H1 (cell line): ENCODE data around the gene DYNLRB1.
A peak's percentile ranks its signal among the peaks of the same experiment; 100 is the strongest.

Experiments used
- ASH2L ChIP-seq: fragments of 200-600, 300-600 bp; sonication (generic); IDR thresholded peaks from one replicate; pipeline ENCODE4 v1.7.1; 2017; ENCODE audit warnings: low read length
- CHD2 ChIP-seq: IDR thresholded peaks from 2 replicates; pipeline ENCODE4 v1.6.1; 2012; ENCODE audit warnings: low read length, improper control_type of control experiment
- EGR1 ChIP-seq: IDR thresholded peaks from 2 replicates; pipeline ENCODE4 v1.6.1; 2011; ENCODE audit warnings: low read depth, low read length, borderline replicate concordance
- EP300 ChIP-seq, 2 experiments: IDR thresholded peaks; 1 replicate in 1 of 2; 2 replicates in 1 of 2; pipeline ENCODE4 v1.6.1; 2011 to 2012; ENCODE audit warnings: low read depth in 2 of 2, low read length in 2 of 2, mild to moderate bottlenecking in 2 of 2, borderline replicate concordance in 1 of 2, inconsistent platforms in 1 of 2, moderate library complexity in 1 of 2
- FOSL1 ChIP-seq: IDR thresholded peaks from 2 replicates; pipeline ENCODE4 v1.6.1; 2011; ENCODE audit warnings: mild to moderate bottlenecking, low read depth, low read length, moderate library complexity; ENCODE audit not compliant: insufficient read depth
- GTF2F1 ChIP-seq: IDR thresholded peaks from 2 replicates; pipeline ENCODE4 v1.6.1; 2012; ENCODE audit warnings: low read depth, low read length, improper control_type of control experiment, borderline replicate concordance
- PHF8 ChIP-seq: fragments of 200-600 bp; sonication (generic); conservative IDR thresholded peaks from 2 replicates; pipeline ENCODE4 v1.7.1; 2012; ENCODE audit warnings: low read depth, mild to moderate bottlenecking, inconsistent platforms, low read length, moderate library complexity
- POLR2A ChIP-seq, 2 experiments: IDR thresholded peaks; 1 replicate in 1 of 2; 2 replicates in 1 of 2; pipeline ENCODE4 v1.6.1; 2011; ENCODE audit warnings: low read depth in 2 of 2, low read length in 2 of 2, mild to moderate bottlenecking in 2 of 2; ENCODE audit errors: control extremely low read depth in 1 of 2
- POLR2AphosphoS5 ChIP-seq: IDR thresholded peaks from 2 replicates; pipeline ENCODE4 v1.6.1; 2011; ENCODE audit warnings: low read depth, low read length
- RNF2 ChIP-seq: fragments of 200-900, 300-1000 bp; sonication (generic); IDR thresholded peaks from 2 replicates; pipeline ENCODE4 v1.7.1; 2016; ENCODE audit warnings: borderline replicate concordance, low read depth, mild to moderate bottlenecking, antibody characterized with exemption, low read length; ENCODE audit not compliant: poor library complexity, severe bottlenecking; ENCODE audit errors: missing control alignments
- SIRT6 ChIP-seq: IDR thresholded peaks from one replicate; pipeline ENCODE4 v1.7.1; 2012; ENCODE audit warnings: low read length, inconsistent platforms
- TF ChIP-seq, protein P1 (sequence below), 3 experiments: IDR thresholded peaks; 1 replicate in 2 of 3; 2 replicates in 1 of 3; pipeline versions ENCODE4 v1.5.1 to v1.6.1; 2011; ENCODE audit warnings: low read length in 3 of 3, mild to moderate bottlenecking in 3 of 3, inconsistent platforms in 2 of 3, low read depth in 1 of 3, moderate library complexity in 1 of 3; ENCODE audit not compliant: insufficient read depth in 1 of 3; ENCODE audit errors: control extremely low read depth in 1 of 3
- TF ChIP-seq, protein P2 (sequence below): IDR thresholded peaks from 2 replicates; pipeline ENCODE4 v1.6.1; 2011; ENCODE audit warnings: low read depth, mild to moderate bottlenecking, low read length; ENCODE audit not compliant: insufficient read depth
- TF ChIP-seq, protein P3 (sequence below): IDR thresholded peaks from 2 replicates; pipeline ENCODE4 v1.6.1; 2012; ENCODE audit warnings: inconsistent platforms

DNA sequence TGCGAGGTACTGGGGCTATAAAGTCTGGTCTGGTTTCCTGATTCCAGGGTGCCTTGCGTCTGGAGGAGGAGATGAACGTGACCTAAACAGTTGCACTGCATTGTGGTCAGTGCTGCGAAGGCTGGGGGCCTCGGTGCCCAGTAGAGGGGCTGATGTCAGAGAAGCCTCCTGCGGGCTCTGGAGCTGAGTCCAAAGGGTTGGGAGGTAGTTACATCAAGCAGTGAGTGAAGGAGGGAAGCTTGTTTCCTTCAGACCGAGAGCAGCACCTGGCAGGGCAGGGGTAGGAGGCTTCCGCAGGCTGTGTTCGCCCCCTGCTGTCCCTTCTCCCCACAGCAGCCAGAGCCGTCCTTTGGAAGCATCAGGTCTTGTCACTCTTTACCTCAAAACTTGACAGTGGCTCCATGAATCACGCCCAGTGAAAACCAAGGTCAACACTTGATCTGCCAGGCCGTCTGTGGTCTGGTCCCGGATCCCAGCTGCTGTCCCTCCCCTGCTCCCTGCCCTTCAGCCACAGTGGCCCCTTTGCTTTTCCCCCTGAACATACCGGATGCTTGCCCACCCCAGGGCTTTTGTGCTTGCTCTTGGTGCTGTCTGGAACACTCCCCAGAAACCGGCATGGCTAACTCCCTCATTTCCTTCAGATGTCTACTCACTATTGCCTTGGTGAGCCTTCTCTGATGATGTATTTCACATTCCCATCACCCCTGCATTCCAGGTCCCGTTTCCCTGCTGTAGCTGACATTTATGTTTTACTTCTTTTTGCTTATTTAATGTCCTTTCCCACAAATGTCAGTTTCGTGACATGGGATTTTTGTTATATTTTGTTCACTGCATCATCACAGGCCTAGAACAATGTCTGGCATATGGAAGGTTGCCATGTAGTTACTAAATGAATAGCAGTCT is 7.0 kb downstream of the DYNLRB1 start:
- no peak for TF ChIP-seq EP300 (IDR thresholded peaks at IDR 0.05; ENCODE audit: borderline replicate concordance in 1 of 2, low read depth in 2 of 2, low read length in 2 of 2)
- TF ChIP-seq POLR2A (IDR thresholded peaks at IDR 0.05; ENCODE audit: control extremely low read depth in 1 of 2, low read depth in 2 of 2, low read length in 2 of 2): no peak
- no peak for TF ChIP-seq POLR2AphosphoS5
- TF ChIP-seq, protein P1, sequence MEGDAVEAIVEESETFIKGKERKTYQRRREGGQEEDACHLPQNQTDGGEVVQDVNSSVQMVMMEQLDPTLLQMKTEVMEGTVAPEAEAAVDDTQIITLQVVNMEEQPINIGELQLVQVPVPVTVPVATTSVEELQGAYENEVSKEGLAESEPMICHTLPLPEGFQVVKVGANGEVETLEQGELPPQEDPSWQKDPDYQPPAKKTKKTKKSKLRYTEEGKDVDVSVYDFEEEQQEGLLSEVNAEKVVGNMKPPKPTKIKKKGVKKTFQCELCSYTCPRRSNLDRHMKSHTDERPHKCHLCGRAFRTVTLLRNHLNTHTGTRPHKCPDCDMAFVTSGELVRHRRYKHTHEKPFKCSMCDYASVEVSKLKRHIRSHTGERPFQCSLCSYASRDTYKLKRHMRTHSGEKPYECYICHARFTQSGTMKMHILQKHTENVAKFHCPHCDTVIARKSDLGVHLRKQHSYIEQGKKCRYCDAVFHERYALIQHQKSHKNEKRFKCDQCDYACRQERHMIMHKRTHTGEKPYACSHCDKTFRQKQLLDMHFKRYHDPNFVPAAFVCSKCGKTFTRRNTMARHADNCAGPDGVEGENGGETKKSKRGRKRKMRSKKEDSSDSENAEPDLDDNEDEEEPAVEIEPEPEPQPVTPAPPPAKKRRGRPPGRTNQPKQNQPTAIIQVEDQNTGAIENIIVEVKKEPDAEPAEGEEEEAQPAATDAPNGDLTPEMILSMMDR (IDR thresholded peaks at IDR 0.05; ENCODE audit: control extremely low read depth in 1 of 3, insufficient read depth in 1 of 3, low read depth in 1 of 3, low read length in 3 of 3): peak; percentile 83 to 97 (median 93)
- no peak for TF ChIP-seq SIRT6
- TF ChIP-seq, protein P2, sequence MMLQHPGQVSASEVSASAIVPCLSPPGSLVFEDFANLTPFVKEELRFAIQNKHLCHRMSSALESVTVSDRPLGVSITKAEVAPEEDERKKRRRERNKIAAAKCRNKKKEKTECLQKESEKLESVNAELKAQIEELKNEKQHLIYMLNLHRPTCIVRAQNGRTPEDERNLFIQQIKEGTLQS: no peak
- no peak for TF ChIP-seq GTF2F1
- no peak for TF ChIP-seq FOSL1
- no peak for TF ChIP-seq CHD2
- no peak for TF ChIP-seq PHF8
- TF ChIP-seq EGR1: no peak
- TF ChIP-seq, protein P3, sequence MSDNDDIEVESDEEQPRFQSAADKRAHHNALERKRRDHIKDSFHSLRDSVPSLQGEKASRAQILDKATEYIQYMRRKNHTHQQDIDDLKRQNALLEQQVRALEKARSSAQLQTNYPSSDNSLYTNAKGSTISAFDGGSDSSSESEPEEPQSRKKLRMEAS: no peak
- TF ChIP-seq RNF2: no peak
- no peak for TF ChIP-seq ASH2L
